D721Med (cell line): ENCODE data around the gene ACRBP.

ENCODE experiments used
- DNase-seq: peaks from one replicate; pipeline ENCODE4 v3.0.0; 2011; ENCODE audit warnings: low spot score; ENCODE audit not compliant: insufficient read length
- FAIRE-seq: peaks from 2 replicates; lab custom pipeline; 2011; peaks lifted over from hg19 to GRCh38; lab: Jason Lieb, UNC
- CTCF ChIP-seq: IDR thresholded peaks from 2 replicates; pipeline ENCODE4 v1.5.1; 2012; ENCODE audit warnings: mild to moderate bottlenecking, control low read depth; ENCODE audit not compliant: insufficient read depth; ENCODE audit errors: missing control alignments

ACRBP gene

GRCh38 chr12:6640497-6640896, 6.7 kb downstream of the ACRBP start:
- FAIRE-seq (no peak), DNase-seq (no peak)
- TF ChIP-seq CTCF = no peak

GRCh38 chr12:6639151-6639801, 8.0 kb downstream of the ACRBP start:
- FAIRE-seq (no peak), DNase-seq (no peak)
- TF ChIP-seq CTCF = no peak

- no peak for TF ChIP-seq CTCF
- no peak for DNase-seq
- no peak for FAIRE-seq
Observed at GRCh38 chr12:6638305-6638704, 8.9 kb downstream of the ACRBP start.

- no peak for DNase-seq
- no peak for FAIRE-seq
- no peak for TF ChIP-seq CTCF
Observed at GRCh38 chr12:6635856-6636531, 11.2 kb downstream of the ACRBP start, which contains the start of gene LPAR5. Gene LPAR5, minus strand, starts transcription at chr12:6635959. Its CDS starts 14,711 bp downstream, at chr12:6621248.

GRCh38 chr12:6635375-6635855, 11.8 kb downstream of the ACRBP start:
- no peak for TF ChIP-seq CTCF
- FAIRE-seq (no peak), DNase-seq (no peak)

GRCh38 chr12:6632026-6632983, 14.9 kb downstream of the ACRBP start:
- TF ChIP-seq CTCF = no peak
- DNase-seq (no peak), FAIRE-seq (no peak)
